Duodenal mucosa (tissue), 2 donors: Measurements from ENCODE around the gene OPA3.

Experiments
- H3K27ac ChIP-seq: one replicate; pipeline ENCODE4 v1.7.0; 2013; ENCODE audit warnings: low read depth, low read length
- H3K27me3 ChIP-seq, 2 donors: one replicate each; pipeline ENCODE4 v1.7.0; 2013; ENCODE audit warnings: low read length in 2 of 2, control low read depth in 1 of 2; ENCODE audit not compliant: insufficient read depth in 2 of 2, control insufficient read depth in 1 of 2
- H3K36me3 ChIP-seq, 2 donors: one replicate each; pipeline ENCODE4 v1.7.0; 2013; ENCODE audit warnings: low read length in 2 of 2, control low read depth in 1 of 2; ENCODE audit not compliant: insufficient read depth in 2 of 2, control insufficient read depth in 1 of 2
- H3K4me1 ChIP-seq, 2 donors: one replicate each; pipeline ENCODE4 v1.7.0; 2013; ENCODE audit warnings: low read length in 2 of 2, control low read depth in 1 of 2; ENCODE audit not compliant: insufficient read depth in 2 of 2, control insufficient read depth in 1 of 2
- H3K4me3 ChIP-seq, 2 donors: one replicate each; pipeline ENCODE4 v1.7.0; 2013; ENCODE audit warnings: low read length in 2 of 2, low read depth in 1 of 2
- H3K9ac ChIP-seq, 2 donors: one replicate each; pipeline ENCODE4 v1.7.0; 2013; ENCODE audit warnings: low read length in 2 of 2, low read depth in 1 of 2
- H3K9me3 ChIP-seq, 2 donors: one replicate each; pipeline ENCODE4 v1.7.0; 2013; ENCODE audit warnings: low read length in 2 of 2, control low read depth in 1 of 2; ENCODE audit not compliant: control insufficient read depth in 1 of 2

OPA3 gene

DNA sequence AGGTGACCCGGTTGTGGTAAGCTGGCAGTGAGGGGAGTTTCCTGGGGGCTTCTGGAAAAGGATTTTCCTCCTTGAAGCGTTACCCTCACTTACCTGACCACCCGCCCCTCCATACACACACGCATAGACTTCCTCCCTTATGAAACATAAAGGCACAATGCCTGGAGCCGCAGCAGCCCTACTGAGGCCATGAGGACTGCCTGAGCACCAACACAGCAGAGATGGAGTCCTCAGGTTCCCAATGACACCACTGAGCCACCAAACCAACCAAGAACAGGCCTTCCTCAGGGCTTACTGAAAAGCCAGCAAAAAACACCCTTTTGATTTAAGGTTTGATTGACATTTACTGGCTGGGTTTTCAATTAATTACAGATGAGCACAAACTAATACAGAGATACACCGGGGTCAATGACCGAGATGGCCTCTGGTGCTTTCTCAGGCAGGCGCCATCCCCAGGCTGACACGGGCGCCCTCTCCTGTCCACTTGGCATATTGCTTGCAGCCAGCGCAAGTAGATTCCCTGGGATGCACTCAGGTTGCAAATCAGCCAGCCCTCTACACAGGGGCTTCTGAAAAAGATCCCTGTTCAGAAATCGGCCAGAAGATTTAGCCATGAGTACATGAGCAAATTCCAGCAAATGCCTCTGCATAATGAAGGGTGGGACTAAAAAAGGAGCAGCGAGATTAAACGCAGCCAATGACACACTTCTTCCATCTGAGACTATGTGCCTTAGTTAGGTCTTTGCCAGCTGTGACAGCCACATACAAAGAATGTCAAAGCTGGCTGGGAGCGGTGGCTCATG, 14.8 kb downstream of the OPA3 start:
- Histone ChIP-seq H3K27ac (no peak overlapping the region), H3K36me3 (peaks cover 0 to 3% of the 10 kb centered on the region in 2 donors), H3K4me3 (no peak overlapping the region), H3K9ac (no peak overlapping the region), H3K27me3 (no peaks in the 10 kb centered on the region), H3K9me3 (no peaks in the 10 kb centered on the region), H3K4me1 (peaks cover 14 to 18% of the 10 kb centered on the region in 2 donors)

DNA sequence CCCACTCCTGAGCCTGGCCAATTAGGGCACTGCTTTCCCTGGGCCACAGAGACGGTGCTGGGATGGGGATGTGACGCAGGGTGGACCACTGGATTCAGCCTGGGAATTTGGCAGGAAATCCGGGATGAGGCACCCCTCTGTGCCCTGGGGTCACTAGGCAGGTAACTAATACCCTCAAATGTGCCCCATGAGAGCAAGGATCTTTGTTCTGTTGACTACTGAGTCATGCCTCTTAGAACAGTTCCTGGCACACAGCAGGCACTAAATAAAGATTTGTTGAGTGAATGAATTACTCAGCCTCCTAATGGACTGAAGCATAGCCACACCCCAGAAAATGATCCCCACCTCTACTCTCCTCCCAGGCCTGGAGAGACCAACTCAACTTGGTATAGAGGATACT, 15.9 kb downstream of the OPA3 start:
- Histone ChIP-seq H3K27me3 (no peaks in the 10 kb centered on the region), H3K9me3 (no peaks in the 10 kb centered on the region), H3K4me3 (no peak overlapping the region), H3K27ac (no peak overlapping the region), H3K9ac (no peak overlapping the region), H3K4me1 (peaks cover 14 to 18% of the 10 kb centered on the region in 2 donors), H3K36me3 (peaks cover 0 to 3% of the 10 kb centered on the region in 2 donors)

- H3K27me3 ChIP-seq: no peaks in the 10 kb centered on the region
- H3K27ac ChIP-seq: no peak overlapping the region
- no peaks in the 10 kb centered on the region for H3K36me3 ChIP-seq
- peaks cover 14 to 18% of the 10 kb centered on the region in 2 donors for H3K4me1 ChIP-seq
- H3K9me3 ChIP-seq: no peaks in the 10 kb centered on the region
- H3K4me3 ChIP-seq: no peak overlapping the region
- no peak overlapping the region for H3K9ac ChIP-seq
These were observed 17.0 kb downstream of the OPA3 start for GRCh38 chr19:45567609-45568008.

DNA sequence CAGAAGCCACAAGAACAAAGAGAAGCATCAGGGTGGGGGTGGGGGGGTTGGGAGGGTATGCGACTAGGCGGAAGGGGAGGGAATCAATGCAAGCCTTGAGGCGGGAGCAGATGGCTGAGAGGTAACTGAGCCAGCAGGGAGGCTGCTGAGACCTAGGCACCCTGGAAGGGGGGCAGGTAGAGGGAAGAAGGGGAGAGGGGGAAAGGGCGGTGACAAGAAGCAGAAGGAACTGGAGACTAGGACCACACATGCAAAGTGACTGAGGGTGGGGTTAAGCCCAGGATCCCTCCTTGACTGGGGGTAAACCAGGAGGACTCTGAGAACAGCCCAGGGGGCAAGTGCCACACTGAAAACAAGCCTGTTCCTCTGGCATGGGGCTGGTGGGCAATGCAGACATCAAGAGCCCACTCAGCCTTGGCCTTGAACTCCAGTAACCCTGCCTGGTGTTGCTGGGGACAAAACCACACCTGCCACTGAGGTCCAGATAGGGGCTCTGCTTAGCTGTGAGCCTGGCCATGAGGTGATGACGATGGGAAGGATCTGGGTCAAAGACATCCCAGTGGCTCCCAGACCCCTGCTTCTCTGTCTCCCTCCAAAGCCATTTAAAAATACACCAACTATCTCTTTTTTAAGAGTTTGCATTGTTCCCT, 20.3 kb downstream of the OPA3 start:
- peaks cover 3% of the 10 kb centered on the region in 2 donors for H3K36me3 ChIP-seq
- no peak overlapping the region for H3K27ac ChIP-seq
- no peak overlapping the region for H3K4me3 ChIP-seq
- H3K9ac ChIP-seq: peak overlapping the region in 1 of 2 donors; percentile 38
- H3K4me1 ChIP-seq: peaks cover 9 to 13% of the 10 kb centered on the region in 2 donors
- no peaks in the 10 kb centered on the region for H3K27me3 ChIP-seq
- no peaks in the 10 kb centered on the region for H3K9me3 ChIP-seq

GRCh38 chr19:45560686-45561085, 23.9 kb downstream of the OPA3 start:
- Histone ChIP-seq H3K4me3 (no peak overlapping the region), H3K9me3 (no peaks in the 10 kb centered on the region), H3K27me3 (no peaks in the 10 kb centered on the region), H3K9ac (no peak overlapping the region), H3K27ac (no peak overlapping the region), H3K4me1 (no peaks in the 10 kb centered on the region), H3K36me3 (peaks cover 3 to 8% of the 10 kb centered on the region in 2 donors)

DNA sequence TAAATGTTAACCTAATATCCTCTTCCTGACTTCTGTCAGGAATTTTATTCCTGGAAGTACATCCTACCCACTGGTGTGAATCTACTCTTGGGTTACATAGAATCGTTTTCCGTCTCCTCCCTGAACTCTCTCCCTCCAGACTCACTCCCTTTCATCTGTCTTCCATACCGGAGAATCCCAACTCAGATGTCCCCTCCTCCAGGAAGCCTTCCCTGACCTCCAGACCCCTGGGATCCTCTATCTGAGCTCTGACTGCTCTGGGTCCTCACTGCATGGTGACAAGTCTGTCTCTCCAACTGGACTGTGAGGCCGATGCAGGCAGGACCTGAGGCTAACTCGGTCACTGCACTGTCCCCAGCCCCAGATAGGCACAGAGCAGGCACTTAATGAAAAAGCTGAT, 24.6 kb downstream of the OPA3 start:
- no peak overlapping the region for H3K9ac ChIP-seq
- no peak overlapping the region for H3K27ac ChIP-seq
- peaks cover 3 to 8% of the 10 kb centered on the region in 2 donors for H3K36me3 ChIP-seq
- H3K27me3 ChIP-seq: no peaks in the 10 kb centered on the region
- H3K9me3 ChIP-seq: no peaks in the 10 kb centered on the region
- no peaks in the 10 kb centered on the region for H3K4me1 ChIP-seq
- no peak overlapping the region for H3K4me3 ChIP-seq

GRCh38 chr19:45558399-45558878, 26.2 kb downstream of the OPA3 start:
- no peak overlapping the region for H3K4me3 ChIP-seq
- H3K27ac ChIP-seq: no peak overlapping the region
- H3K27me3 ChIP-seq: no peaks in the 10 kb centered on the region
- no peaks in the 10 kb centered on the region for H3K4me1 ChIP-seq
- no peak overlapping the region for H3K9ac ChIP-seq
- H3K9me3 ChIP-seq: no peaks in the 10 kb centered on the region
- H3K36me3 ChIP-seq: peaks cover 3 to 8% of the 10 kb centered on the region in 2 donors

- Histone ChIP-seq H3K9me3 (no peaks in the 10 kb centered on the region), H3K36me3 (peaks cover 3 to 13% of the 10 kb centered on the region in 2 donors), H3K9ac (no peak overlapping the region), H3K4me3 (no peak overlapping the region), H3K27ac (no peak overlapping the region), H3K4me1 (peaks cover 0 to 4% of the 10 kb centered on the region in 2 donors), H3K27me3 (no peaks in the 10 kb centered on the region)
These were observed 27.8 kb downstream of the OPA3 start for GRCh38 chr19:45556835-45557234.

GRCh38 chr19:45554481-45554880, 30.1 kb downstream of the OPA3 start:
- Histone ChIP-seq H3K36me3 (peaks cover 0 to 10% of the 10 kb centered on the region in 2 donors), H3K27ac (no peak overlapping the region), H3K4me1 (peaks cover 0 to 4% of the 10 kb centered on the region in 2 donors), H3K4me3 (no peak overlapping the region), H3K27me3 (no peaks in the 10 kb centered on the region), H3K9ac (no peak overlapping the region), H3K9me3 (no peaks in the 10 kb centered on the region)

- H3K27ac ChIP-seq: no peak overlapping the region
- H3K9me3 ChIP-seq: no peaks in the 10 kb centered on the region
- no peak overlapping the region for H3K4me3 ChIP-seq
- H3K9ac ChIP-seq: no peak overlapping the region
- H3K4me1 ChIP-seq: peaks cover 0 to 4% of the 10 kb centered on the region in 2 donors
- no peaks in the 10 kb centered on the region for H3K27me3 ChIP-seq
- H3K36me3 ChIP-seq: peaks cover 0 to 10% of the 10 kb centered on the region in 2 donors
These were observed 31.1 kb downstream of the OPA3 start for GRCh38 chr19:45553464-45553863.
